ENCODE results near the gene ACO1. TPM values are rescaled to one million over a fixed set of nuclear protein-coding genes. Genes with fewer than 3 reads are reported as not detected.

ACO1 gene
- polyA plus RNA-seq, 3 donors = 2.9 to 12.5 (median 10.5) TPM

DNA sequence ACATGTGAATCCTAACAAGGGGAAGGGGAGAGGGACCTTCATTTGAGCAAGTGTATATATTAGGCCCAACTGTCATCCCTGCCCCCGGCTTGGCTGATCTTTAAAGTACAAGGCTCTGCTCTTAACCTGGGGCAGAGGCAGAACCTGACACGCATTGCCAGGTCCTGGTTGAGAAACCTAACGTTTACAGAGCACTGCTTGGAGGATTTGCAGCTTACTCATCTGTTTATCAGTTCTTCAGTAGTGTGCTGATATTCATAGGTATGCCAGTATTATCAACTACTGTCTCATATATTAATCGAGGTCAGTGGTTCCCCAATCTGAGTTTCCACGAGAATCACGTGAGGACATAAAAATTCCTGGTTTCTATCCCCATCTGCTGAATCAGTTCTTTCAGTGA is 50.4 kb downstream of the ACO1 start:
- Histone ChIP-seq H3K4me1 (ENCODE audit: control insufficient read depth in 1 of 2, insufficient read depth in 2 of 2, low read length in 2 of 2) (no peaks in the 10 kb centered on the region), H3K4me3 (replicated peaks in 1 of 3; ENCODE audit: low read depth in 2 of 3, low read length in 3 of 3) (no peak overlapping the region), H3K9ac (ENCODE audit: insufficient read depth, low read length, poor library complexity, severe bottlenecking) (no peak overlapping the region), H3K27me3 (ENCODE audit: control insufficient read depth in 2 of 2, insufficient read depth in 2 of 2, low read length in 2 of 2) (no peaks in the 10 kb centered on the region), H3K36me3 (replicated peaks in 1 of 2; ENCODE audit: control insufficient read depth in 1 of 2, insufficient read depth in 2 of 2, low read length in 2 of 2) (peaks cover 21 to 95% of the 10 kb centered on the region in 2 donors), H3K27ac (ENCODE audit: low read depth in 1 of 2, low read length in 2 of 2) (no peak overlapping the region), H3K9me3 (replicated peaks in 1 of 2; ENCODE audit: control insufficient read depth in 1 of 2, insufficient read depth in 1 of 2, low read length in 2 of 2) (no peaks in the 10 kb centered on the region), H4K20me1 (ENCODE audit: insufficient read depth, low read length) (no peaks in the 10 kb centered on the region), H3K79me2 (ENCODE audit: insufficient read depth, low read length) (no peaks in the 10 kb centered on the region), H3K4me2 (replicated peaks; ENCODE audit: extremely low read depth, low read length, poor library complexity, severe bottlenecking) (no peak overlapping the region), H2AFZ (ENCODE audit: insufficient read depth, low read depth, low read length, poor library complexity, severe bottlenecking) (no peak overlapping the region)
- WGBS (ENCODE audit: insufficient coverage) = 90% methylated on average over 5 of the region's 6 CpGs
- TF ChIP-seq, protein P1, sequence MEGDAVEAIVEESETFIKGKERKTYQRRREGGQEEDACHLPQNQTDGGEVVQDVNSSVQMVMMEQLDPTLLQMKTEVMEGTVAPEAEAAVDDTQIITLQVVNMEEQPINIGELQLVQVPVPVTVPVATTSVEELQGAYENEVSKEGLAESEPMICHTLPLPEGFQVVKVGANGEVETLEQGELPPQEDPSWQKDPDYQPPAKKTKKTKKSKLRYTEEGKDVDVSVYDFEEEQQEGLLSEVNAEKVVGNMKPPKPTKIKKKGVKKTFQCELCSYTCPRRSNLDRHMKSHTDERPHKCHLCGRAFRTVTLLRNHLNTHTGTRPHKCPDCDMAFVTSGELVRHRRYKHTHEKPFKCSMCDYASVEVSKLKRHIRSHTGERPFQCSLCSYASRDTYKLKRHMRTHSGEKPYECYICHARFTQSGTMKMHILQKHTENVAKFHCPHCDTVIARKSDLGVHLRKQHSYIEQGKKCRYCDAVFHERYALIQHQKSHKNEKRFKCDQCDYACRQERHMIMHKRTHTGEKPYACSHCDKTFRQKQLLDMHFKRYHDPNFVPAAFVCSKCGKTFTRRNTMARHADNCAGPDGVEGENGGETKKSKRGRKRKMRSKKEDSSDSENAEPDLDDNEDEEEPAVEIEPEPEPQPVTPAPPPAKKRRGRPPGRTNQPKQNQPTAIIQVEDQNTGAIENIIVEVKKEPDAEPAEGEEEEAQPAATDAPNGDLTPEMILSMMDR (IDR thresholded peaks at IDR 0.05) = no peak
- Mint-ChIP-seq H3K9me3 (no peaks in the 10 kb centered on the region), H3K36me3 (peaks cover 64 to 68% of the 10 kb centered on the region in 2 donors), H3K27me3 (ENCODE audit: low read depth in 3 of 3) (no peaks in the 10 kb centered on the region), H3K4me3 (no peak overlapping the region), H3K4me1 (no peaks in the 10 kb centered on the region), H3K27ac (no peak overlapping the region)
- no peak for DNase-seq
- intact Hi-C loops (cut with micrococcal nuclease) = no loop called here

DNA sequence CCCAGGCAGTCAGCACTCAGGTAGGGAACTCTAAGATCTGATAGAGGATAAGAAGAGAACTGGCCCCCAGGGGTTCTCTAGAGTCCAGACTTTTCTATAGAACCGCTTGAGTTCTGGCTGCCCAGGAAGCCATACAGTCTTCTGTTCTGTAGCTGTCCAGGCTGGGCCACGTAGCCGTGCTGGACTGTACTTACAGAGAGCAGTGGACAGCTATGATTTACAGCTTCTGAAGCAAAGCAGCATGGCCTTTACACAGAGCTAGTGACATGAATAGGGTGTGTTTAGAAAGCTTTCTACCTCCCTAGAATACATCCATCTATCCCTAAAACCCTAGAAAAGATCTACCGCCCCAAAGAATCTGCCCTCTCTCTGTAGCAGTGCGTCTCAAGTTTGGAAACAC is 57.2 kb downstream of the ACO1 start:
- H3K4me3 Mint-ChIP-seq = no peak overlapping the region
- Histone ChIP-seq H3K4me3 (replicated peaks in 1 of 3; ENCODE audit: low read depth in 2 of 3, low read length in 3 of 3) (no peak overlapping the region), H3K9ac (ENCODE audit: insufficient read depth, low read length, poor library complexity, severe bottlenecking) (no peak overlapping the region), H3K4me2 (replicated peaks; ENCODE audit: extremely low read depth, low read length, poor library complexity, severe bottlenecking) (no peak overlapping the region), H4K20me1 (ENCODE audit: insufficient read depth, low read length) (no peaks in the 10 kb centered on the region), H3K27me3 (ENCODE audit: control insufficient read depth in 2 of 2, insufficient read depth in 2 of 2, low read length in 2 of 2) (no peaks in the 10 kb centered on the region), H2AFZ (ENCODE audit: insufficient read depth, low read depth, low read length, poor library complexity, severe bottlenecking) (no peak overlapping the region), H3K9me3 (replicated peaks in 1 of 2; ENCODE audit: control insufficient read depth in 1 of 2, insufficient read depth in 1 of 2, low read length in 2 of 2) (no peaks in the 10 kb centered on the region), H3K4me1 (ENCODE audit: control insufficient read depth in 1 of 2, insufficient read depth in 2 of 2, low read length in 2 of 2) (no peaks in the 10 kb centered on the region), H3K36me3 (replicated peaks in 1 of 2; ENCODE audit: control insufficient read depth in 1 of 2, insufficient read depth in 2 of 2, low read length in 2 of 2) (peaks cover 30 to 68% of the 10 kb centered on the region in 2 donors), H3K27ac (ENCODE audit: low read depth in 1 of 2, low read length in 2 of 2) (no peak overlapping the region), H3K79me2 (ENCODE audit: insufficient read depth, low read length) (no peaks in the 10 kb centered on the region)
- intact Hi-C loops (cut with micrococcal nuclease) = no loop called here
- TF ChIP-seq, protein P1 (IDR thresholded peaks at IDR 0.05) = no peak
- no peak for DNase-seq
- H3K4me1 Mint-ChIP-seq = no peaks in the 10 kb centered on the region
- H3K9me3 Mint-ChIP-seq = peaks cover 0 to 4% (median 0%) of the 10 kb centered on the region in 7 donors
- H3K36me3 Mint-ChIP-seq = peaks cover 52 to 70% of the 10 kb centered on the region in 2 donors
- no peaks in the 10 kb centered on the region for H3K27me3 Mint-ChIP-seq (ENCODE audit: low read depth in 3 of 3)
- peak overlapping the region in 1 of 7 donors; percentile 71 for H3K27ac Mint-ChIP-seq
- 97% methylated on average over 3 of the region's 5 CpGs for WGBS (ENCODE audit: insufficient coverage)

Data from CD14-positive monocyte (primary cell).